ENCODE measurements around the gene UGT1A7.

- TF ChIP-seq CTCF (conservative IDR thresholded peaks at IDR 0.05; ENCODE audit: low read length) = no peak
- no peak for TF ChIP-seq EZH2phosphoT487 (IDR thresholded peaks at IDR 0.05; ENCODE audit: borderline replicate concordance)
Measured at GRCh38 chr2:233690444-233690843, 8.7 kb downstream of the UGT1A7 start.

Measured in Loucy (cell line).